Measurements from ENCODE around the gene CDH13. TPM values are rescaled to one million over a fixed set of nuclear protein-coding genes. Genes with fewer than 3 reads are reported as not detected.

Gene CDH13
- total and polyA plus RNA-seq, 10 of the 15 experiments (the other 5 are each of a cell fraction or from before 2014, with no cell fraction given) = under 0.01 to 0.05 TPM; not detected in 8

- BruUV-seq (replicated peaks) = no TSS peak
- Histone ChIP-seq H3K27ac (ENCODE audit: control insufficient read depth, insufficient read depth) (no peak overlapping the region), H3K4me2 (ENCODE audit: control insufficient read depth, insufficient read depth) (no peak overlapping the region), H4K20me1 (ENCODE audit: control insufficient read depth, insufficient read depth) (no peaks in the 10 kb centered on the region), H2AFZ (ENCODE audit: control insufficient read depth, low read depth, low read length) (no peak overlapping the region), H3K27me3 (replicated peaks in 1 of 2; ENCODE audit: control insufficient read depth in 2 of 2, insufficient read depth in 2 of 2, low read length in 1 of 2) (no peaks in the 10 kb centered on the region; a peak in 1 of 4 replicates), H3K79me2 (ENCODE audit: control insufficient read depth, insufficient read depth, low read length) (no peaks in the 10 kb centered on the region), H3K4me3 (no peak overlapping the region), H3K36me3 (ENCODE audit: control insufficient read depth in 2 of 2, insufficient read depth in 2 of 2, low read length in 1 of 2) (no peaks in the 10 kb centered on the region), H3K9ac (ENCODE audit: control insufficient read depth, insufficient read depth, low read length) (no peak overlapping the region), H3K4me1 (ENCODE audit: control insufficient read depth, insufficient read depth, low read length) (no peaks in the 10 kb centered on the region), H3K9me3 (replicated peaks; ENCODE audit: control insufficient read depth, insufficient read depth, low read length) (no peaks in the 10 kb centered on the region)
- in situ Hi-C loops (cut with MboI) (no loop called here), intact Hi-C loops (cut with micrococcal nuclease; ENCODE audit: unreplicated experiment) (no loop called here)
- ATAC-seq (no peak), DNase-seq (ENCODE audit: low read depth, low spot score) (no peak), FAIRE-seq (no peak)
- ChIA-PET RAD21 (ENCODE audit: unreplicated experiment) (no interaction called here), CTCF (no interaction called here), SMC1A (ENCODE audit: uncharacterized antibody, unreplicated experiment) (no interaction called here), POLR2A (no interaction called here)
- WGBS (ENCODE audit: insufficient coverage, insufficient replicate concordance, low lambda C conversion rate, missing lambda C conversion rate) = 49% methylated on average over 8 of the region's 8 CpGs
- TF ChIP-seq ATF3 (IDR thresholded peaks at IDR 0.05; ENCODE audit: borderline replicate concordance, extremely low read depth, low read depth, low read length) (no peak), POU2F2 (IDR thresholded peaks at IDR 0.05; ENCODE audit: borderline replicate concordance, low read depth, low read length) (no peak)
These were observed 717.2 kb downstream of the CDH13 start for GRCh38 chr16:83343935-83344366.

- ChIA-PET RAD21 (ENCODE audit: unreplicated experiment) (no interaction called here), CTCF (interaction anchor here (1.6 kb wide), 1 partner anchor 11 kb away, joined by 4 read pairs; no protein-coding TSS in a partner anchor), POLR2A (no interaction called here), SMC1A (ENCODE audit: uncharacterized antibody, unreplicated experiment) (no interaction called here)
- Histone ChIP-seq H3K4me1 (ENCODE audit: control insufficient read depth, insufficient read depth, low read length) (no peaks in the 10 kb centered on the region), H3K4me3 (no peak overlapping the region), H3K36me3 (ENCODE audit: control insufficient read depth in 2 of 2, insufficient read depth in 2 of 2, low read length in 1 of 2) (no peaks in the 10 kb centered on the region), H4K20me1 (ENCODE audit: control insufficient read depth, insufficient read depth) (no peaks in the 10 kb centered on the region), H3K9me3 (replicated peaks; ENCODE audit: control insufficient read depth, insufficient read depth, low read length) (no peaks in the 10 kb centered on the region), H3K9ac (ENCODE audit: control insufficient read depth, insufficient read depth, low read length) (no peak overlapping the region), H3K27ac (ENCODE audit: control insufficient read depth, insufficient read depth) (no peak overlapping the region), H2AFZ (ENCODE audit: control insufficient read depth, low read depth, low read length) (no peak overlapping the region), H3K4me2 (ENCODE audit: control insufficient read depth, insufficient read depth) (no peak overlapping the region), H3K79me2 (ENCODE audit: control insufficient read depth, insufficient read depth, low read length) (no peaks in the 10 kb centered on the region), H3K27me3 (replicated peaks in 1 of 2; ENCODE audit: control insufficient read depth in 2 of 2, insufficient read depth in 2 of 2, low read length in 1 of 2) (no peaks in the 10 kb centered on the region; a peak in 1 of 4 replicates)
- no peak for ATAC-seq
- in situ Hi-C loops (cut with MboI) (no loop called here), intact Hi-C loops (cut with micrococcal nuclease; ENCODE audit: unreplicated experiment) (no loop called here)
- no TSS peak for BruUV-seq (replicated peaks)
- no peak for DNase-seq (ENCODE audit: low read depth, low spot score)
- WGBS (ENCODE audit: insufficient coverage, insufficient replicate concordance, low lambda C conversion rate, missing lambda C conversion rate) = 25% methylated on average over 14 of the region's 14 CpGs
- no peak for FAIRE-seq
- TF ChIP-seq HSF1 (IDR thresholded peaks at IDR 0.05; ENCODE audit: low read depth, low read length) (no peak), ZNF274 (IDR thresholded peaks at IDR 0.05; ENCODE audit: insufficient read depth, insufficient read length) (no peak), ZNF622 (IDR thresholded peaks at IDR 0.05) (no peak), POU2F2 (IDR thresholded peaks at IDR 0.05; ENCODE audit: borderline replicate concordance, low read depth, low read length) (no peak), TCF3 (IDR thresholded peaks at IDR 0.05; ENCODE audit: borderline replicate concordance, insufficient read depth, low read depth, low read length) (no peak)
These were observed 719.3 kb downstream of the CDH13 start for GRCh38 chr16:83345846-83346640.
